ENCODE data around the gene SVIL. TPM values are rescaled to one million over a fixed set of nuclear protein-coding genes. Genes with fewer than 3 reads are reported as not detected.
"Not testable (repeated sequence)": the region's sequence is repeated elsewhere in the genome, so short reads cannot be mapped to it uniquely, and the experiment has no call there.

The SVIL gene
- polyA plus RNA-seq, 3 donors: 34.4 to 37.2 (median 35.1) TPM

DNA sequence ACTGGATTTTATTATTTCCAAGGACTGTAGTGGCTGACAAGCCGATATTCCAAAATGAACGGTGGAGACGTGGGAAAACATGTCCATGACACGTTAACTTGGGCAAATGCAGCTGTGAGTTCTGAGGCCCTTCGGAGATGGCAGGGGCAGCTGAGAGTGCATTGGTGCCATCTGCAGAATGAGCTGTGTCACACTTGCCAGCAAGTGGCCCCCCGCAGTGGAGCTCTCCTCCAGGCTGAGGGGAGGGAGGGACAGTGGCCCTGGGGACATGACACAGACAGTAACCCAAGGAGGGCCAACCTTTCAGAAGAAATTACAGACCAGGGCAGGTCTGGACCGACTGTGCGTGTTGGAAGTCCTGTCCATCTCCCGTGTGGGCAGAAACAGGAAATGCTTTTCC is 139.4 kb downstream of the SVIL start:
- DNase-seq (ENCODE audit: low read depth in 3 of 3, low spot score in 2 of 3): no peak

DNA sequence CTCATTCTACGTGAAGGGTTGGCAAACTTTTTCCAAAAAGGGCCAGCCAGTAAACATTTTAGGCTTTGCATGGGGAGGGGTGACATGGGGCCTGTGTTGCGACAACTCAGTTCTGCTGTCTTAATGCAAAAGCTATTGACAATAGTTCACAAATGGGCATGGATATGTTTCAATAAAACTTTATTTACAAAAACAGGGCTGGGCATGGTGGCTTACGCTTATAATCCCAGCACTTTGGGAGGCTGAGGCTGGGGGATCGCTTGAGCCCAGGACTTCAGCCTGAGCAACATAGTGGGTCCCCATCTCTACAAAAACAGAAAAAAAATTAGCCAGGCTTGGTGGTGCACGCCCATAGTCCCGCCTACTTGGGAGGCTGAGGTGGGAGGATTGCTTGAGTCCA is 141.1 kb downstream of the SVIL start:
- no peak for DNase-seq (ENCODE audit: low read depth in 3 of 3, low spot score in 2 of 3)

DNA sequence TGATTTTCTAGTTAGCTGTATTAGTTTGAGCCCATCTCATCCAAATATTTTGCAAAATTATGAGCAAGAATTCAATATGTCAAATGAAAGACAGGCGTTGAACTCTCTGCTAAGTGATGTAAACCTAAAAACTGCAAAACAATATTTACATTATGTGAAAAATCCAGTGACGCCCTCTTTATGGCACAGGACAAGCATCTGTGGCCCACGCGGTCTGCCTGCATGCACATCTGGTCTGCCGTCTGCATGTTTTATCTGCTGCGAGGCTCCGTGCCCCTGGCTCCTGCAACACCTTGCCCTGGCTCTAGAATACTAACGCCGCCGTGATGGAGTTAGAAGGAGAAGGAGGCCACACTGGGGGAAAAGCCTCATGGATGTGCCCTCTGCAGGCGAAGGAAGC is 142.0 kb downstream of the SVIL start:
- no peak for DNase-seq (ENCODE audit: low read depth in 3 of 3, low spot score in 2 of 3)

DNA sequence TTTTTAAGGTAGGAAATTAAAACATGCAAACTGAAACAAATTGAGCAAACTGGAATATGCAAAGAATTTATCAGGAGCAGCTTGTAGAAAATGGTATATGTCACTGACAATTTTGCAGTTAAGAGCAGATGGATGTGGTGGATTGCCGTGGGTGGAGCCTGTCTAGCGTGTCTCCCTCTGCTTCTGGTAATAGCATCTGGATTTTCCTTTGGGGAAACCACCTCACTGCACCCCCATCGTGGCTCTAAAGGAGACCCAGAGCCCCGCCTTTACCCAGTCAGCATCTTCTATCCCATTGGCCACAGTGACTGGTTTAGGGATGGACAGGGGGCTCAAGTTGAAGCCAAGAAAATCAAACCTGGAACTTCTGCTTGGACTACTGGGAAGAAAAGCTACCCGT is 142.9 kb downstream of the SVIL start:
- no peak for DNase-seq (ENCODE audit: low read depth in 3 of 3, low spot score in 2 of 3)

- not testable (repeated sequence) for DNase-seq (ENCODE audit: low read depth in 3 of 3, low spot score in 2 of 3)
These were observed 143.9 kb downstream of the SVIL start for GRCh38 chr10:29490781-29491280.

DNA sequence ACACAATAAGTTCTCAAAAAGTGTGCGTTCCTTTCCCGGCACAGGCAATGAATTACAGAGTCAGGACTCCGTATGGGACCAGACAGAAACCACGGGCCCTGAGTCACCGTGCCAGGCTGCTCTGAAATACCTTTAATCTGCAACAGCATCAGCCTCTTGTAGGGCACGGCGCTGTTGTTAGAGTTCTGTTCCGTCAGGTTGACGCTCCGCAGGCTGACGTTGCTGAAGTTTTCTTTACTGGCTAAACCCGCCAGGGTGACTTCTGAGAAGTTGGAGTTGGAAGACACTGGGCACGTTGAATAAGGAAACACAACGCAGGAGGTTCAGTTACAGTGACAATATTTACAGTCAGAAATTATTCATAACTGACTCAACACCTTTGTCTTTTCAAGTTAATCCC is 146.3 kb downstream of the SVIL start:
- not testable (repeated sequence) for DNase-seq (ENCODE audit: low read depth in 3 of 3, low spot score in 2 of 3)

DNA sequence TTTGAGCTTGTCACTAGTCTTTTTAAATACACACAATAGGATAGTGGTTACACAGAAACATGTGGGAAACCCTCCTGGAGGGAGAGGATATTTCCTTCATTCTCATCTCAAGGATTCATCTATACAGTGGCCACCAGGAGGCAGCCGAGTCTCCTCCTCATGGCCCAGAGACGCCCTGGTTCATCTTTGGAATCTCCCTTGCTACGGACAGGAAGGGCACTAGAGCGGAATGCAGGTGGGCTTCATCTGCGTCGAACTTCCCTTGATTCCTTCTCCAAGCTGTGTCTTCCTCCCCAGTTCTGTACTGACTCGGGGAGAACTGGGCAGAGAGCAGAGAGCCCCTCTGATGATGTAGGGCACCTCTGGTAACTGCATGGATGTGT is 146.9 kb downstream of the SVIL start:
- DNase-seq (ENCODE audit: low read depth in 3 of 3, low spot score in 2 of 3): not testable (repeated sequence)

DNA sequence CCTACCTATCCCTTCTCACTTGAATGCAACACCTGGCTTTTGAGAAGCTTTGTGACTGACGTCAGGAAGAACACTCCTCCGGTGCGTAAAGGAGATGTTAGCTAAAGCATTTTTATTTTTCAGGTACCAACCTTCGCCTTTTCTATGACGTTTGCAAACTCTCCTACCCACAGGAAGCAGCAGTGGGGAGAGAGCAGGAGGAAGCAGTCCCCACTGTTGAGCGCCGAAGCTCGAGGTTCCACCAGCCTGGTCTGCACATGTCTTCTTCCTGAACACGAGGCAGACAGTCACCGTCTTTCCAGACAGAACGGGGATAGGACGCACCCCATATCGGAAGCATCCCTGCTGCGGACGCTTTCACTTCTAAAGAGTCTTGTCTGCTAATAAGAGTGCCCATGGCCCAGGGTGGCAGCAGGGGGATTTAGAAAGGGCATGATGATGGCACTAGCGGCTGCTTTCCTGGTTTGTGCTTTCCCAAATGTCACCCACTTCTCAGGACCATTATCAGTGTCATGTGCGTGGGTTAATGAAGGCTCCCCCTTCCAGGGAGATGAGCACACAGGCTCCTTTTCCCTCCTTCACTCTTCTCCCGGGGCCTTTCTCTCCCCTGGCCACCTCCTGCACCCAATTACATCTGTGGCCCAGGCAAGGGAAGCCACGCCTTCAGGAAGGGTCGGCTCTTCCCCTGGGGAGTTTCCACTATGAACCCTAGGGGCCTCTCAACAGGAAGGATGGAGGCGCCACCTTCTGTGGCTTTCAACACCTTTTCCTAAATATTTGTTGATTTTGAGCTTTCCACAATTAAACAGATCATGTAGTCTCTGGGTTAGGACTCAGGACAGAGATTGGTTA is 147.5 kb downstream of the SVIL start:
- DNase-seq (ENCODE audit: low read depth in 3 of 3, low spot score in 2 of 3): not testable (repeated sequence)

DNA sequence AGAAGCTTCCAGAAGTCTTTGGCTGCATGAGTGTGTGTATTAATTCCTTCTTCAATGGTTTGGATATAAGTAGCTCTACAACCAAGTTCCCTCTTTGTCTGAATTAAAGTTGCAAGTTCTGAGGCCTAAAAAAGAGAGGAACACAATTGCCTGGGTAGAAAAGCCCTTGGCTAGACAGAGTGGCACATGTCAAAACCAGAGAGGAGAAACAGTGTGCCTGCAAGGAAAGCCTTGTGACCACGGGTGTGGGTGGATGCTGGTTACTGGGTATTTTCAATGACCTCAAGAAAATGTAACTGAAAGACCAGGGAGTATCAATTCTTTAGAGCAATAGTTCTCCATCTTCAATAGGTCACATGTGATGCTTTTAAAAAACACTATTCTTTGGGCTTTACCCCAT is 148.3 kb downstream of the SVIL start:
- no peak for DNase-seq (ENCODE audit: low read depth in 3 of 3, low spot score in 2 of 3)

- DNase-seq (ENCODE audit: low read depth in 3 of 3, low spot score in 2 of 3): not testable (repeated sequence)
These were observed 150.1 kb downstream of the SVIL start for GRCh38 chr10:29484677-29485076.

DNA sequence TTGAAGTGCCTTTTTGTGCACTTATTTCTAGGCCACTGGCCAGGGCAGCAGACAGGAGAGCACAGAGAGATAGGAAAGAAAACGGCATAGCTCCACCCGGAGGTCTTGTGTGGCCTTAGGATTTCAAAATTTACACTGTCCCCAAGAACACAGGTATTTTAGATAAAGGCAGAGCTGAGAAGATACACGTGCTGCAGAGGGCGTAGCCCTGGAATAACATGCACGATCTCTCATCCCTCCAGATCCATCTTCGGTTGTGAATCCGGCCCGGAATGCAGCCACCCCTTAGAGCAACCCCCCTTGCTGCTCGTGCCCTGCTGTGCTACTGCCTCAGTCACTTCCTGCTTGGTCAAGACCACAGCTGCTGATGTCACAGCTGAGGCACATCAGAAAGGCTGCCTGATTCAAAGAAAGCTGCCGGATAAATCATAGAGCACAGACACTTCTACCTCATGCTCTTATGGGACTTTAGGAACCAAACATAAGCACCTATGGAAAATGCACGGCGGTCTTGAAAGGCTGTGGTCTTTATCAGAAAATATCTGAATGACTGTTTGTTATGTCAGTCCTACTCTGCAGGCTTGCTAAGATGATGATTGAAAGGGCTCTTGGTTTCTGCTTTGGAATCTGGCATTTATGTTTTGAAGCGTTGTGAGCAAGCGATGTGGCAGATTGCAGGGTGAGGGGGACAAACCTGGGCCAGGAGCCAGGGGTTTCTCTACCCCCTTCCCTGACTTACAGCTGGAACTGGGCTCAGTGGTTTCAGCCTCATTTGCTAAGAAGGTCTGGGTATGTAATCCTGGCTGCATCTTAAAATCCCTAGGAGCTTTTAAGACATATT is 152.0 kb downstream of the SVIL start:
- DNase-seq (ENCODE audit: low read depth in 3 of 3, low spot score in 2 of 3): no peak

GRCh38 chr10:29481906-29482440 is 152.8 kb downstream of the SVIL start:
- DNase-seq (ENCODE audit: low read depth in 3 of 3, low spot score in 2 of 3): no peak

- DNase-seq (ENCODE audit: low read depth in 3 of 3, low spot score in 2 of 3): no peak
These were observed 154.5 kb downstream of the SVIL start for GRCh38 chr10:29479981-29480954.

- no peak for DNase-seq (ENCODE audit: low read depth in 3 of 3, low spot score in 2 of 3)
These were observed 155.5 kb downstream of the SVIL start for GRCh38 chr10:29479081-29479925.

- DNase-seq (ENCODE audit: low read depth in 3 of 3, low spot score in 2 of 3): no peak
These were observed 161.2 kb downstream of the SVIL start for GRCh38 chr10:29473406-29474100.

GRCh38 chr10:29473087-29473356 is 161.7 kb downstream of the SVIL start:
- no peak for DNase-seq (ENCODE audit: low read depth in 3 of 3, low spot score in 2 of 3)

- no peak for DNase-seq (ENCODE audit: low read depth in 3 of 3, low spot score in 2 of 3)
These were observed 162.3 kb downstream of the SVIL start for GRCh38 chr10:29472301-29473086.

- no peak for DNase-seq (ENCODE audit: low read depth in 3 of 3, low spot score in 2 of 3)
These were observed 163.3 kb downstream of the SVIL start for GRCh38 chr10:29471544-29471859.

All from right renal cortex interstitium (tissue), 3 donors.